HG03558 (cell line): ENCODE measurements around the gene SHROOM3.

Experiments used
- ATAC-seq: cut with Tn5 transposase; IDR thresholded peaks from one replicate; pipeline ENCODE4 v1.9.1; 2021; ENCODE audit warnings: moderate number of reproducible peaks; ENCODE audit not compliant: unreplicated experiment; ENCODE audit errors: extremely low read depth

The SHROOM3 gene

DNA sequence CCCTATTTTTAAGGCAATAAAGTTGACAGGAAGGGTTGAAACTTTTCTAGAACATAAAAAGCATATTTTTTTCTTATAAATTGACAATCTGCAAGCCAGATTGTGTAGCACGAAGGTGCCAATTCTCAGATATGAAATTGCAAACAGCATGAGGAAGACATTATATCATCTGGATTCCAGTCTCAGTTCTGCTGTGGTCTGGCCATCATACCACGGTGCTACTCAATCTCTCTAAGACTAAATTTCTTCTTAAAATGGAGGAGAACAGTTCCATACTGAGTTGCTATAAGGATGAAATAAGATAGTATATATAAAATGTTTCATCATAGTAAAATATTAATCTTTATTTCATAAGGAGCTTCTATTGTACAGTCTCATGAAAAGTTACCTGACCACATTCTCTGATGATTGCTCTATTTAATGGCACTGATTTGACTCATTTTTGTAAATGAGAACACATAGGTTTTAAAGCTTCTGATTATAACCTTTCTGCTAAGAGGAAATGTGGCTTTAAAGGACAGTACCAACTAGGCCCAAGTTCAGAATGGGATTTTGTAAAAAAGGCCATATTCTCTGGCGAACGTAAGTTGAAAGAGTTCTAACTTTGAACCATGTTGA, 127.9 kb downstream of the SHROOM3 start:
- ATAC-seq = no peak

GRCh38 chr4:76563454-76564122, 128.6 kb downstream of the SHROOM3 start:
- ATAC-seq = no peak

- ATAC-seq = no peak
These were observed 129.3 kb downstream of the SHROOM3 start for GRCh38 chr4:76564123-76564915.

GRCh38 chr4:76568262-76568661, 133.2 kb downstream of the SHROOM3 start:
- ATAC-seq = no peak

GRCh38 chr4:76569225-76569624, 134.2 kb downstream of the SHROOM3 start:
- no peak for ATAC-seq

- ATAC-seq = no peak
These were observed 134.7 kb downstream of the SHROOM3 start for GRCh38 chr4:76569706-76570105.

- ATAC-seq = no peak
These were observed 135.3 kb downstream of the SHROOM3 start for GRCh38 chr4:76570141-76570973.

DNA sequence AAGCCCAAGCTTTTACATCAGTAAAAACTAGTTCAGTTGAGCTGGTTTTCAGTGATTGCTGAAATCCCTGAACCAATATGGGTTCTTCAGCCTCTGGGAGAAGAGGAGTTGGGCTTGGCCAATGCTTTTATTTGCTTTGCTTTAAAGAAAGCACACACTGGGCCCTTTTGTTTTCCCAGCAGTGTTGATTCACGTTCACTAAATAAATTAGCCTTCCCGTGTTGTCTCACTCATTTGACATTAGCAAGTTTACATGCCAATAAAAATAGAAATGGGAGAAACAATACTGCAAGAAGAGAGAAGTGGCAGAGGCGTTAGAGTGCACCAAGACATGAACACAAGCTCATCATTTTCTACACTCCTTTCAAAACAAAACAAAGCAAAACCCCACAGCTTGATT, 136.2 kb downstream of the SHROOM3 start:
- no peak for ATAC-seq

GRCh38 chr4:76572224-76572623, 137.2 kb downstream of the SHROOM3 start:
- no peak for ATAC-seq

GRCh38 chr4:76576824-76577223, 141.8 kb downstream of the SHROOM3 start:
- no peak for ATAC-seq

DNA sequence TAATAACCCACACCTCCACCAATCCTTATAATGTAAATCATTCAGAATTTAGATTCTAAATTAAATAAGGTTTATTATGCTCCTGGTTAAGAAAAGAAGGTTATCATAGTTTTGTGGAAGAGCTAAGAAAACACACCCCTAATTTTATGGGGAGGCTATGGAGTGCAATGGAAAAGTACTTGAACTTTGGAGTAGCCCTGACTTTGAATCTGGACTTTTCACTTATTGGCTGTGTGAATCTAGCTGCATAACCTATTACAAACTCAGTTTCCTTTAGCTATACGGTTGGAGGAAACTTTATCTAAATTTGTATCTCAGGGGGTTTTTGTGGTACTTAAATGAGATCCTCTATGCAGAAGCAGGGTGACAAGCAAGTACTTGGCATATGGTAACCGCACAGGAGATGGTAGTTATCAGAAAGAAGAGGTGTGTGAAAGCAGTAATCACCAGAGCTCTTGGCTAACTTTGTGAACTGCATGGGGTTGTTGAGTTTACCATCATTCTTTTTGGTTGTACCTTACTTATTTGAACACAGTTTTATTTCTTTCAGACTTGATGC, 143.1 kb downstream of the SHROOM3 start:
- no peak for ATAC-seq

DNA sequence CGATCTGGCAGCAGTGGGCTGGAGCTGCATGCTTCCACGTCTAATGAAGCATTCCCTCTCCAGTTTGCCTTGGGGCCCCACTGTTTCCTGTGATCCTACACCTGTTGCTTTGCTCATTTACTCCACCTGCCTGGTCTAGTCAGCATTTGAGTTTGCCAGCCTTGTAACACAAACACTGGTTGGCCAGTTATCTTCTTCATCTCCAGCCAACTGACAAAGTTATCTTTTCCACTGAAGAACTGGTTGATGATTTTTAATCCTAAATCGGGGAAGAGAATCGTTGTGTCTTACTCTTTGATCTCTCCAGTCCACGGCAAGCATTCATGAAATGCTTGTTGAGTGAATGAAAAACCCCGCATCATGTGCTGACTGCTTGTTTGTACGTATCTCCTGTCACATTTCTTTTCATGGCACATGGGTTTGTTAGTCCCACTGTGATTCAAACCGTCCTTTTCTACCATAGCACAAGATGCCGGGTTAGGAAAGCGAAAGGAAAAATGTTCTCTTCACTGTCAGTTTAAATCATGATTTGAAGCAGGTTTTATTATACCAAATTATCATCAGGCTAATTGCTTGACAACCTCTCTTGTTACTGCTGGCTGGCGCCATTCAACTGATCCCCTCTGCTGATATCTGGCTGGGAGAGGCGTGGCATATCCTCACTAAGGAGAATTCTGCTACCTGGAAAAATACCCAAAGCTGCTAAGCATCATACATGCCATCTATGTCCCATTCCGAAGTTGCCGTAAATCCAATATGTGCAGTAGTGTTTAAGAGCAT, 144.8 kb downstream of the SHROOM3 start:
- no peak for ATAC-seq

DNA sequence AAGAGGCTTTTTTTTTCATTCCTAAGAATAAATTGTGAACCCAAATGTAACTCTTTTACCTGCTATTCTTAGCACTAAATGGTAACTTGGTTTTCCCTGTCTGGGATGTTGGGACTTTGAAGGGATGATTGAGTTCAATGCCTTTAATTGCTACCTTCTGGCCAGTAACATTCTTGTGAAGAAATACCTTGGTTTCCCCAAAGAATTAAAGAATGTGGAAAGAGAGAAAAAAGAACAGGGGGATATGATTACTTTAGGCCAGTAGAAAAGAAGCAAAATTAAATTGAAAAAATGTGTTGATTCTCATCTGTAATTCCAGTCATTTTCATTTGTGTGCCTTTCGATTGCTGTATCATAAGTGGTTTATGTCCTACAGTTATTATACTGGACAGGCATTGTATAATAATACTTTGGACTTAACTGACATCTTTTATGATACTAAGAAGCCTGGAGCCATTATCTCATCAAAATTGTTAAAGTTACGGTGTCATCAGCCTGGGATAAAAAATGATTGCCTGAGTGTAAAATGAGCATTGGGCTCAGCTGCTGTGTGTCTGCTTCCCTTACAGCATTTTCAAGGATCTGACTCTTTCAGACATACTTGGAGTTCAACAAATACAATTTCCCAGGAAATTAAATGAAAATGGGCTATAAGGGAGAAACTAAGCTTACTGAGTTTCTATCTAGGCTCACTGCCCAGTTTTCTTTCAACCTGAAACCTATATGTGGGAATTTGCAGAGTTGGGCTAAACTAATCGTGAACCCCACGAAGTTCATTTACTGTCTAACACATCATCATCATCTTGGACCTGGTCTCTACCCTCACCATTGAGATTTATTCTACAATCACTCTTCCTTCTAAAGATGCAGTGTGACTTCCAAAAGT, 146.3 kb downstream of the SHROOM3 start:
- ATAC-seq = no peak

GRCh38 chr4:76582074-76582816, 147.2 kb downstream of the SHROOM3 start:
- ATAC-seq = no peak

GRCh38 chr4:76582817-76583087, 147.7 kb downstream of the SHROOM3 start:
- no peak for ATAC-seq

DNA sequence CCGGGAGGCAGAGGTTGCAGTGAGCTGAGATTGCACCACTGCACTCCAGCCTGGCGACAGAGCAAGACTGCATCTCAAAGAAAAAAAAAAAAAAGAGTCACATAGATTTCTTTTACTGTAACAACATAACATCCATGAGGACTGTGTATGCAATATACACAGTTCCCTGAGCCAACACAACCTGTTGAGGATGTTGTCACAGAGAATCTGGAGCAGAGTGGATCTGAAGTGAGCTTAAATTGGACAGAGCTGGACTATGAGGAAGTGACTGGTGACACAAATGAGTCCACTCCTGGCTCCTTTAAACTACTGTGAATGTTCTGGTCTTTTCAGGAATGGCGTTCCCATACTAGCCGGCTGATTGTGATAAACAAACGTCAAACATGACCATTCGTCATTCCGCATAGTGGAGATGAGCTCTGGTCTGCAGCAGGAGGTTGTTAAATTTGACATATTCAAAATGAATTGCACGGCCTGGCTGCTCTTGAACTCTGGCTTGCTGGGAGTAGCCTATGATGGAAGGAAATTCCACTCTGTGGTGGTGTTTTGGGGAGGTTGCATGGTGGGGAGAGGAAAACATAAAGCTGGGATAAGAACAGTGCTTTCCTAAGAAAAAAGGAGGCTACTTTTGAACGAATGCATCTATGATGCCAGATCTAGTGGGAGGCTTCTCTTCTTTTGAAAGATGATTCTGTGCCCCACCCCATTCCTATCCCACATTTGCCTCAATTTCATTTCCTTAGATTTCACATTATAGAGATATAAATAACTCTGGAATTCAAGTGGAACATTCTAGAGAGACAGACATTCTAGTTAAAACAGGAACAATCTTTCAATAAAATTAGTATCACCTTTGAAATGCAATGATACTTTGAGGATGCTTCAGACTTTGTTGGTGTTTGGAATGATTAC, 149.5 kb downstream of the SHROOM3 start:
- ATAC-seq = no peak

- no peak for ATAC-seq
These were observed 150.2 kb downstream of the SHROOM3 start for GRCh38 chr4:76585272-76585671.
